Dermis blood vessel endothelial cell (primary cell): Measurements from ENCODE around the gene MAMLD1. TPM values are rescaled to one million over a fixed set of nuclear protein-coding genes. Genes with fewer than 3 reads are reported as not detected.

Experiments used
- DNase-seq: peaks from one replicate; pipeline ENCODE4 v3.0.0; 2010
- total RNA-seq: library from RNA; depleted of rRNA; stranded (reverse); fragments of >200 nt; gene quantifications from 2 replicates; pipeline ENCODE4 v1.2.3, GENCODE V29; 2014

The MAMLD1 gene
- total RNA-seq, 1 donor from 2014 or later = 0.85 TPM

DNA sequence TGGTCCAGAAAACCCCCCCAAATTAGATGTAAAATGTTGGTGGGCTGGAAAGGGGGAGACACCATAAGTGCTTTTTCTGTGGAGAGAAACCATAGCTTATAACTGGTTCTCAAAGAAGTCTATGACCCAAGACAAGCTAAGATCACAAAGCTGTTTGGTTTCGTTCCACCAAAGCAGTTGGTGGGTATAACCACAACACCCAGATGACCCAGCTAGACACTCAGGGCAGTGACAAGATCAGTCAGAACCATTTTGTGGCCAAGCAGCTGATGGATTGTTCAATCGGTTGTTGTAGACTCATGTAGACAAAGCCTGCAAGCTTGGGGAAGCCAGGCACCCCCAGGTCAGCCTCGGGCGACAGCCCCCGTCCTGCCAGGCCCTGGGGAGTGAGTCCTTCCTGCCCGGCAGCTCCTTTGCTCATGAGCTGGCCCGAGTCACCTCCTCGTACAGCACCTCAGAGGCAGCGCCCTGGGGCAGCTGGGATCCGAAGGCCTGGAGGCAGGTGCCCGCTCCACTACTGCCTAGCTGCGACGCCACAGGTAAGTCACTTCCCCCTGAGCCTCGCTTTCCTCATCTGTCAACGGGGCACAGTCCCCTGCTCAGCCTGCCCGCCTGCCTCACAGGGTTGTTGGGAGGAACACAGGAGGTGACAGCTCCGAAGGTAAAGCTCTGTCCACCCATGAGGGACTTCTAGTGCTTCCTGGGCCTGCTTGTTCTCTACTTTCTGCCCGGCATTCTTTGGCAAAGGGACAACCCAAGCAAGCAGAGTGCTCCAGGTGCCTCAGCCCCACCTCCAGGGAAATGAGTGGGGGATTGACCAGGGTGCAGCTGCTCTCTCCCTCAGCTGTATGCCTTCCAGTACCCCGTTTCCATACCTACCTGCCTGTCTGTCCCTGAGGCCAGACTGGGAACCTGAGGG lies 140.1 kb downstream of the MAMLD1 start:
- no peak for DNase-seq

DNA sequence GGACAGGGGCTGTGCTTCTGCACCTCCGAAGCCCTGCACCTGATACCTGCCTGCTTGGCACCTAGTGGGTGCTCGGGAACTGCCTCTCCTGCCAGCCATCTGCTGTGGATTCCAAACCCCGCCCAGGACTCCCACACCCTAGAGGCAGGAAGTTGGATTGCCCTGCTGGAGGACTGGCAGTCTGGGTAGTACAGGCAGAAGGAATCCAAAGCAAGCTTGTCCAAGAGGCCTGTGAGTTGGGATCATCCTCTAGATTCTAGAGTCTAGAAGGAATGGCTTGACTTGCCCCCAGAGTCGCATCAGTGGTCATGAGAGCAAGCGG lies 140.7 kb downstream of the MAMLD1 start:
- DNase-seq = peak; percentile 6

DNA sequence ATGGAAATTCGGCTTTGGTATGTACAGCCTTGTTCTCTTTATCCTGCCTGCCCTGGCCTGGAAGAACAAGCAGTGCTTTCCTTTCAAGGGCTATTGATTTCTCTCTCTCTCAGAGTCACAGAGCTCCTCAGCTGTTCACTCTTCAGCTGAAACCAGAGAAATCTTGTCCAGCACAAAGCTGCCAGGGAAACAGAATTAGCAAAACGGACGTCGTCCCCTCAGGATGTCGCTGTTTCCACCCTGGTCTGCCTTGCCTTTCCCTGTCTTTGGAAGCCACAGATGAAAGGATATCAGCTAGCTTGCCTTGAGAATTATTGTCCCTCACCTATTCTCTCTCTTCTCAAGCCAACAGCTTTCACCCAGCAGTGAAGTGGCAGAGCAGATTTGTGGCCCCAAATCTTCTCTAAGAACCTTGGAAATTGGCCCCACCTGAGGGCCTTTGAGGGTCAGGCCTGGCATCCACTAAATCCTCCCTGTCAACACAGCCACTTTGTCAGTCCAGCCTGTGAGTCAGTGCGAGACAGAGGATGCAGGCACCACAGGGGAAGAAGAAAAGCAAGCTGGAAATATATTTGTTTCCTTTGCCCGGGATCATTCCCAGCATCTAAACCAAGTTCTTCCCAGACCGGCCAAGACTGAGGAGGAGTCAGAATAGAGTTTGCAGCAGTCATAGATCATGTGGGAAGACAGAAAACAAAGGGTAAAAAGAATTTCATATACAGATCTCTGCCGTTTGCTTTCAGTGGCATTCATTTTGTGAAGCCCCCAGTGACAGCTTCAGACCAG lies 141.5 kb downstream of the MAMLD1 start:
- DNase-seq = peak; percentile 79

DNA sequence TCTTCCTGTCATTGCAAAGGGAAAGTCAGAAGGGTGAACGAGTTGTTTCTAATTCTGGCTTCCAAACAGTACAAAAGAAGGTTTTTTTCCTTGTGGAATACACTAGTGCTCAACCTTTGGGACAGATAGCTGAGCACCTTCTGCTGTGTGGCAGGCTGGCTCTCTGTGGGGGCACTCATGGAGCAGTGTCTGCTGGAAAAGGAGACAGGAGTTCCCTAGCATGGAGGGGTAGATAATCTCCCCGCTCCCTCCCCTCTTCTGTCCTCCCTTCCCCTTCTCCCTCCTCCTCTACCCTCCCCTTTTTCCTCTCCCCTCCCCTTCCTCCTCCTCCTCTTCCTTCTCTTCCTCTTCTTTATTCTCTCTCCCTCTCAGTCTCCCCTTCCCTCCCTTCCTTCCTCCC lies 142.9 kb downstream of the MAMLD1 start:
- DNase-seq = peak; percentile 3

DNA sequence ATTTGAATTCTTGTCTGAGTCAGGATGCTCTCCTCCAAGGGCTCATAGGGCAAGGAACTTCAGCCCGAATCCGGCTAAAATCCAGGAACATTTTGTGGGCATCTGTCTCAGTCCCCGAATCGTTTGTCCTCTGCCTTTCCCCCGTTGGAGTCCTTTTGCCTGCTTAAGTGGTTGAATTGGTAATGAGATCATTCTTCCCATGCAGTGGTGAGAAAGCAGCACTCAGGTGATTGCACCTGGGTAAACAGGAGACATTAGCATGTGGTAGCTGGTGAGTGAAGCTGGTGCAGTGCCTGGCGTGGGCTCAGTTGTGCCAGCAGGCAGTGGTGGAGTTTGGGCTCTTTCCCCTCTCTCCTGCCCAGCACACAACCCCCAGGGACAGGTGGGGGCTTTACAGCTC lies 143.4 kb downstream of the MAMLD1 start:
- peak; percentile 21 for DNase-seq

DNA sequence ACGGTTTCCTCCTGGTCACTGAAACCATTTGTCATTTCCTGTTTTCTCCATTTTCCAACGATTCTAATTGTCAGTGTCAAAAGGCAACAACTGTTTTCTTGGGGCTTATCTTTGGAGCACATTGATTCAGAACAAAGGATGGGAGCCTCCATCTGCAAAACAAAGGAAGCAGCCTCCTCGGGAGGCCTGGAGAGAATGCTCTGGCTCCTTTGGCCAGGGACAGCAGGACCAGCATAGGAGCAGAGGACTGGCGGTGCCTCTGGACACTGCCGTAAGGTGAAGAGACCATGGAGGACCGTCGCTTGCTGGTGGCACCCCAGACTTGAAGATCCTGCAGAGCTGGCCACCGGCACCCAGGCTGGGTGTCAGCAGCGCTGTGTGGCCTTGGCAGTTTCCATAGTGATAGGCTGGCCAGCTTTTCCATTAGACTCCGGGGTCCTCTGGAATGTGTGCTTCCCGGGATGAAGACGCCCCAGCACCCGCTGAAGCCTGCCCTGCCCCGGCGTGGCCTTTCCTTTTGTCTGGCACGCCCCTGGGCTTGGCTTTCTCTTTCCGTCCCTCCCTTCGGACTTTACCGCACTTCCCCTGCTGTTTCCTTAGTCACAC lies 144.2 kb downstream of the MAMLD1 start:
- DNase-seq = peak; percentile 78

DNA sequence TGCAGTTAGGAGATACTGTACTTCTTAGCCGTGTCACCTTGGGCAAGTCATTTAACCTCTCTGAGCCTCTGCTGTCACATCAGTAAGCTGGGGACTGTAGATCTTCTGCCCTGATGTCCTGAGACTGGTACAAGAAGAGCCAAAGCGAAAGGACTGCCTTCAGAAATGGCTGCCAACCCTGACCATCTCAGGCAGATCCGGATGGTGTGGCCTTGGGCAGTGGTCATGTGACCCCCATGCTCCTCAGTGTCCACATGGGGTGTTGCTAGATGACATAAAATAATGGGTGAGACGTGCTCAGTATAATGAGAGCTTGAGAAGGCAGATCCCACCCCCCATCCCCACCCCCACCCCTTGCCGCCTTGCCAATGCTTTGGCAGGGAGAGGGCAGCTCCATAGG lies 144.9 kb downstream of the MAMLD1 start:
- DNase-seq = peak; percentile 40

DNA sequence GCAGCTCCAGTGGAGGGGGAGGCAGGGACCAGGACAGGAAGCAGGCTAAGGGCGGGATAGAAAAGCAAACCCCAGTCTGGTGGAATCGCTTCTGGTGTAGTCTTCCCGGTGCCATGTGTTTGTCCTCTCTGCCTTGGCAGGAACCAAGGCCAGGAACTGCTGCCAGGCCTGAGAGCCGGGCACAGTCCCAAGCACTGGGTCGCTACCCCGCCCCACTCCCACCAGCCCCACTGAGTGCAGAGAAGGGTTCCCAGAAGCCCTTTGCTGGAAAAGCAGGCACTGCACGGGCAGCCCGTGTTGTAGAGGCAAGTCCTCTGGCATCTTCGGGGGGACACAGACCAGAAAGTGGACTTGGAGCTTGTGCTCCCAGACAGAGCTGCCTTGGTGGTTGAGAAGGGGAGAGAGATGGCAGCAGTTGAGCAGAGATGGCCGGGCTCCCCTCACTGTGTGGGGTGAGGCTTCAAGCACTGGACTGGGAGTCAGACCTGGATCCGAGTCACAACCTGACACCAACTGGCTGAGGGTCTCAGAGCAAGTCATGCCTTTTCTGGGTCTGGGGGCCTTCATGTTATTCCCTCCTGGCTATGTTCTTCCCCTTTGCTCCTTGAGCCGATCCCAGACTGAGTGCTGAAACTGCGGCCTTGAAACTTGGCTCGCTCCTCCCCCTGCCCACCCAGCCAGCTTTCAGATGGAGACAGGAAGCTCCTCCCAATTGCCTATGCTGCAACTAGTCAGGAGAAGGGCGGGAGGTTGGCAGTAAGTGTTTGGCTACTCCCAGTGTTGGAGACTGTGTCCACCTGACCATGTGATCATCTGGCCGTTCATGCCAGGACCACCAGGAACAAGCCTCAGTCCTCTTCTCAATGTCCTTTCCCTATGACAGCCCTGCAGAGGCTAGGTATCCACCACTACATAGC lies 145.6 kb downstream of the MAMLD1 start:
- DNase-seq = peak; percentile 72

DNA sequence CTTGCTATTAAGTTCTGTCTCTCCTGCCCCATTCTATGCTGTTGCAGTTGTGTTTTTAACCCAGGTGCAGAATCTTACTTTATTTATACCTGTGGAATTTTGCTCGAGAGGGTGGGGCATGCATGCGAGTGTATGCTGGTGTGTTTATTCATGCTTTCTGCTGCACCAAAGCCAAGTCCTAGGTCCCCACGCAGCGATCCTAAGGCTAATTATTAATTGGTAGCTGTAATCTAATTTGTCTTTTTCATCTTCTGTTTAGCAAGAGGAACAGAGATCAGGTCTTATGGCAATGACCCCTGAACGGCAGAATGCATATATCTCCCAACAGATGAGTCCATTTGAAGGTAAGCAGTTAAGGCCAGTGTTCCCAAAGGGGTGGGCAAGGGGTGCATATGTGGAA lies 146.6 kb downstream of the MAMLD1 start:
- no peak for DNase-seq

DNA sequence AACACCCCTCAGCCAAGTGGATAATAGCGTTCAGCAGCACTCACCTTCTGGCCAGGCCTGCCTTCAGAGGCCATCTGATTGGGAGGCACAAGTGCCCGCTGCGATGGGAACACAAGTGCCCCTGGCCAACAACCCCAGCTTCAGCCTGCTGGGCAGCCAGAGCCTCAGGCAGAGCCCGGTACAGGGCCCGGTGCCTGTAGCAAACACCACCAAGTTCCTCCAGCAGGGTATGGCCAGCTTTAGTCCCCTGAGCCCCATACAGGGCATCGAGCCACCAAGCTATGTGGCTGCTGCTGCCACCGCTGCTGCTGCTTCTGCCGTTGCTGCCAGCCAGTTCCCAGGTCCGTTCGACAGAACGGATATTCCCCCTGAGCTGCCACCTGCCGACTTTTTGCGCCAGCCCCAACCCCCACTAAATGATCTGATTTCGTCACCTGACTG lies 149.4 kb downstream of the MAMLD1 start:
- DNase-seq = no peak

DNA sequence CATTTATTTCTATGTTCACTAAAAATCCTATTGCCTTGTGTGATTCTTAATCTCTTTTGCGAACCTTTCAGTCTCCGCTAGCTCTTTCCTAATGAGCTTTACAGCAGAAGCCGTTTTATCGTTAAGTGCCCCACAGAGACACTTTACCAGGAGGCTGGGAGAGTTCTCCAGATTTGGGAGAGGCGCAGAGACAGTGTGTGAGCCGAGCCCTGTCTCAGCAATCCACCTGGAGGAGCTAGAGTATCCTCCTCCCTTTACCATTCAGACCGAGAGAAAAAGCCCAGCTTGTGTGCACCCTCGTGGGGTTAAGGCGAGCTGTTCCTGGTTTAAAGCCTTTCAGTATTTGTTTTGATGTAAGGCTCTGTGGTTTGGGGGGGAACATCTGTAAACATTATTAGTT lies 150.4 kb downstream of the MAMLD1 start:
- DNase-seq = no peak

DNA sequence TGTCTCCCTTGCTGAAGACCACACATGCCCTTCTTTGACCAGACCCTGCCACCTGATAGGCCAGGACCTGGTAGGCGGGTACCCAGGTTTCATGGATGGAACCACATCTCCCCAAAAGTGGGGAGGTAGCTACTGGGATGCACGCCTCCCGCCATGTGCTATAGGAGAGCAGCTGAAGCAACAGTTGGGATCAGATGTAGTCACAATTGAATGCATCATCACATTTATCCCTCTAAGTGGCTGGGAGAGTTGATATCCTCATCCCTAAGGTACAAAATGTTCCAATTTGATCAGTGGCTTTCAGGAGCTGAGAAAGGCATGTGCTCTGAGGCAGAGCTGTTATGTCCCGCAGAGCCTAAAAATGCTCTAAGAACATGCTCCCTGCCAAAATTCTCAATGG lies 151.3 kb downstream of the MAMLD1 start:
- no peak for DNase-seq

DNA sequence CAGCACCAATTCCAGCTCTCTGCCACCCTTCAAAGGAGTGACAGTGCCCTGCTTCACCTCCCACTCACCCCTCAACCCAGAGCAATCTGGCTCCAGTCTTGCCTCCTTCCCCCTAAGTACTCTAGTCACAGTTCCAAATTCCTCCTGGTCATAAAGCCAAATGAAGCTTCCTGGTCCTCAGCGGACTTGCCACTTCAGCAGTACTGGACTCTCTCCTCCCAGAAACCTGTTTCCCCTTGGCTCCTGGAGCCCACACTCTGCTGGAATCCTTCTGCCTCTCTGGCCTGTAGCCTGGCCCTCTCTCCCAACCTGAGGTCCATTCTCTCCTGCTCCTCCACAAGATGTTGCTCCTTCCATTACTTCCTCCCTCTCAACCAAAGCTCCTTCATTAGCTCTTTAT lies 152.7 kb downstream of the MAMLD1 start:
- no peak for DNase-seq

DNA sequence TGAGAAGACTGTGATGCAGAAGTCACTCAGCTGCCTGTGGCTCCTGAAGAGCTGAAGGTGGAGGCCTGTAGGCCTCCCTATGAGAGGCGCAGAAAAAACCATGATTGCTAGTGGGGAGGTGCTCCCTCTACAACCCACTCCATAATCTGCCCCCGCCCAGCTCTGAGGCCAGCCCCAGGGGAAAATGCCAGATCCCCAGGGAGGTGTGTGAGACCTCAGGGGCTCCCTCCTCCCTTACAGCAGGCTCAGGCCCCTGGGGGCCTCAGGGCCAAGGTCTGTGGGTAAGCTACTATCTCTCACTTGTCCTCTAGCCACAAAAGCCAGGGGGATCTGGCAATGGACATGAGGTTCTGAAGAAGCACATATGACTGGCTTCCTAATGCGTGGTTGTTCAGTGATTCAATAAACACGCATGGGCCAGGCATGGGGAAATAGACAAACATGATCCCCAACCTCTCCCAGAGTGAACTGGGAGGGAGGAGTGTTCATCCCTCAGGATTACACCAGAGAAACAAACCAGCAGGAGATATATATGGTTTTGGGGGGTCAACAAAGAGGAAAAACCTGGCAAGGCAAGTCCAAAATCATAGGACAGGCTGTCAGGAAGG lies 154.3 kb downstream of the MAMLD1 start:
- DNase-seq = no peak

DNA sequence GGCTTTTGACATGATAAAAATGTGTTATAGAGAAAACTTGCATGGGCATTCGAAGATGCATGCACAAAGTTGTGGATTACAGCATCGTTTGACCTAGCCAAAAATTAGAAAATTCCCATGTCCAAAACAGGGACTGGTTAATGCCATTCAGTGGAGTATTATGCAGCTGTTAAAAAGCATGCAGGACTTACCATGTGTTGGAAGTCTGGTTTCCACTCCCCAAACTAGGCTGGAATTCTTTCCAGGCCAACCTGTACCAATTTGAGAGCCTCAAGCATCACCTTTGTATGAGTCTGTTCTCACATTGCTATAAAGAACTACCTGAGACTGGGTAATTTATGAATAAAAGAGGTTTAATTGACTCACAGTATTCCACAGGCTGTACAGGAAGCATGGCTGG lies 159.4 kb downstream of the MAMLD1 start:
- DNase-seq = no peak

DNA sequence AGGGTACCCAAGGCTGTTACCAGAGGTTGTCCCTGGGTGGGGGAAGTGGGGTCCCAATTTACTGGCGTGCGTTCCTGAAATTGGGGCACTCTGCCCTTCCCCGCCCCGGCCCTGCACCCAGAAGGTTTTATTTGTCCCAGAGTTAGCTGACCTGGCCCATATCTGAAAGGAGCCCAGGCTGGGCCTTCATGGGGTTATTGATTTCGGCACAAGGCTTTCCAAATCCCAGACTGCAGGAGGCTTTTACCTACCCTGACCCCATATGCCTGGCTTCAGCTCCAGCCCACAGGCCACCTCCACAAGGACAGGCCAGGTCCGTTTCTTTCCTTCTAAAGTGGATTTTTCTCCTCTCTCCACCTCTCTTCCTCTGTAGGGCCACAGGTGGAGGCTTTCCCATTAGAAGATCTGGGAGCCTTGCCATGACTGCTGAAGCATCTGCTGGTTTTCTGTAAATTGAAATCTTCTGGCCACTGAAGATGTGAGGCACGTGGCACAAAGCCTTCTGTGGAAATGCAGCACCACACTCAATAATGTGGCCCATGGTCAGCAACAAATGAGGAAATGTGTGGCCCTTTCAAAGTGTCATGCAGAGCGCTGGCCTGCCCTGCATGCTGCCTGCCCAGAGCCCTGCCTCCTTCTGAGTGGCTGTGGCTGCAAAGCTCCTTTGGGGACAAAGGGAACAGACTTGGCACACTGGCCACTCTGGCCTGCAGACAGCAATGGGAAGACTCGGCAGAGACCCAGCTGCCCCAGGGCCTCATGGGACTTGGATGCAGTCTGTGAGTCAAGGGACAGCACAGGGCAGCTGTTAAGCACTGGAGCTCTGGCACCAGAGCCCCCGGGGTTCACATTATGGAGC lies 162.2 kb downstream of the MAMLD1 start:
- DNase-seq = no peak

DNA sequence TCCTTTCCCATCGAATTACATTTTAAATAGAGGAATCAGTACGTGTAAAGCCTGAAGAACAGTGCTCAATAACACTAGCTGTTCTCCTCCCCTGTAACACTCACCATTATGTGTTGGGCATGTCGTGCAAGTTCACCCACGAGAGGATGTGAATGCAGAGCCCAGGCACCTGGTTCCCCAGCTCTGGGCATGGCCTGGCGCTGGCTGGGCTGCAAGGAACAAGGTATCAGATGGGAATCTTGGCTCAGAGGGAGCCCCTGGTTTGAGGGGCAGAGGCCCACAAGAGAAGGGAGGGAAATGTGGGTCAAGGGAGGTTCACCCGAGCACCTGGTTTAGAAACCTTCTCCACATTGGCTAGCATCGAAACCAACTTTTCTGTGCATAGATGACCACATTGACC lies 163.6 kb downstream of the MAMLD1 start:
- no peak for DNase-seq

DNA sequence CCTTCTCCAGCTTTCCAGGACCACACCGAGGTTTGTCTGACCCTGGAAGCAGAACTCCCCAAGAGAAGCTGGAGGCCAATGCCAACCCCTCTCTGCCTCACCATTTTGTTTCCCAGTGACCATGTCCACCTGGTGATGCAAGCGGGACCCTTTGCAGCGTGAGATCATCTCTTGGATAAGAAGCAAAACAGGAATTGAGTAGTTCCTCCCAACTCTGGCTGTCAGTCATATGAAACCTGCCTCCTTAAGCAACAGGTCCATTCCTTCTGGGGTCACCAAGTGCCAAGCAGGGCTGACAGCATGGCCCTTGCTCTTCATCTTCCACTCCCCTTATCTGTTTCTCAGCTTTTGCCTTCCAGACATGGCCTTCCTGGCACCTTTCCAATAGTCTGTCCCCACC lies 164.0 kb downstream of the MAMLD1 start:
- no peak for DNase-seq

DNA sequence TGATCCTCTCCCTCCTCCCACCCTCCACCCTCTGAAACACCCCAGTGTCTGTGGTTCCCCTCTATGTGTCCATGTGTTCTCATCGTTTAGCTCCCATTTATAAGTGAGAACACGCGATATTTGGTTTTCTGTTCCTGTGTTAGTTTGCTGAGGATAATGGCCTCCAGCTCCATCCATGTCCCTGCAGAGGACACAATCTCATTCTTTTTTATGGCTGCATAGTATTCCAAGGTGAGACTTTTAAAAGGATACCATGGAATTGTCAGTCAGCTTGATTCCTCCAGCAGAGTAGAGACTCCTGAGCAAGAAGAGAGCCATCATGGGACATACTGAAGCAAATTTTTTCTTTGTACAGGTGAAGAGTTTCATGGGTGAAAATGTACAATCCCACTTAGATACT lies 166.5 kb downstream of the MAMLD1 start:
- no peak for DNase-seq

DNA sequence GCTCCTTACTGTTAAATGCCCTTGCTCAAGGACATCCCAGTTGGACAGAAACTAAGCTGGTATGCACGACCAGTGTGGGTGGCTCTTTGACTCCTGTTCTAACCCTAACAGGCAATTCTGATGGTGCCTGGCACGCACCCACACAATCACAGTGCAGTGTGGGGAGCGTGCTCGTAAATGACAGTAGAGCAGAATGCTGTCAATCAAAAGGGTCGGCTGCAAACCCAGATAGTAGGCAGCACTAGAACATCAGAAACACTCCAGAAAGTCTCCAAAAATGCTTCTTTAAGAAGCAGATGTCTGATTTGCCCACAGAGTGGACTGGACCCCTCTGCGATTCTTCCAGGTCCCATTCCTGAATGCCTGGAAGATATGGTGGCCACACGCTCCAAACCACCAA lies 167.7 kb downstream of the MAMLD1 start:
- DNase-seq = no peak

DNA sequence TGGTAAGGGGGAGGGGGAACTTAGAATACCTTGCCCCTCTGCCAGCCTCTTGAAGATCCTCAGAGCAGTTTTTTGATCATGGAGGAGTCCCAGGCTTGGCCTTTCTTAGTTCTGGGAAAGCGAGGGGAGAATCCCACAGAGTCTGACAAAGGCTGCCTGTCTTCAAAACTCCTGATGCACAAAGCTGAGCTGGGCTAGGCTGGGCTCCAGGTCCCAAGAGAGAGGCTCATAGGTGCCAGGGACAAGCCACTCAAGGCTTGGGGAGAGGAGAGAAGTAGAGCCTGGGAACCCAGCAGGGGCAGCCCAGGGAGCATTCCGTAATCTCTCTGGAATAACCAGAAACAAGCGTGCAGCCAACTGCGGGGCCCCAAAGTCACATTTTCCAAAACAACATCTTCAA lies 168.3 kb downstream of the MAMLD1 start:
- DNase-seq = no peak
